ENCODE results near the gene DRD2.

DNA sequence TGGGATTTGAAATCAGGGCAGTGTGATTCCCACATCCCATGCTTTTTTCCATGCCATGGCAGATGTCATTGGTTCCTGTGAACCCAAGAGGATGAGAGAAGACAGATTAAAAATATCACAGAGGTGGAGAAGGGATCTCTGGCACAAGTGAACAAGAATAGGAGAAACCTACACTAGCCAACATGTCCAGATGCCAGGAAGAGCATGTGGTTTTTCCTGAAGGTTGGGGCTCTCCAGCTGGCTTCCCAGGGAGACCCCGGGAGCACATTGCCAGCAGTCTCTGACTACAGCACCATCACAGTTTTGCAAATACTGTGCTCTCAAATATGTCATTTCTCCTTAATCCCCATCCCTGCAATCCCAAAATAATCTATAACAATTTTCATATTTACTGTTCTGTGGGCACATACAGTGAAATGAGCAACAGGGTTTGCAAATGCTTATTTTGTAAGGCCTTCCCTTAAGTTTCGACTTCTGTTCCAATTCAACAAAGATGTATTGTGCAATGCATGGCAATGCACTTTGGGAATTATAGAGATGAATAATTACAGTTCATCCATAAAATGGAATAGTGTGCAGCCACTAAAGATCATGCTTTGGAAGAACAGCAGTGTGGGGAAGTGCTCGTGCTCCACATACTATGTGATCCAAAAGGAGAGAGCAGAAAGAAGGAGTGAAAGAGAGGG lies 82.8 kb downstream of the DRD2 start:
- TF ChIP-seq, protein P1, sequence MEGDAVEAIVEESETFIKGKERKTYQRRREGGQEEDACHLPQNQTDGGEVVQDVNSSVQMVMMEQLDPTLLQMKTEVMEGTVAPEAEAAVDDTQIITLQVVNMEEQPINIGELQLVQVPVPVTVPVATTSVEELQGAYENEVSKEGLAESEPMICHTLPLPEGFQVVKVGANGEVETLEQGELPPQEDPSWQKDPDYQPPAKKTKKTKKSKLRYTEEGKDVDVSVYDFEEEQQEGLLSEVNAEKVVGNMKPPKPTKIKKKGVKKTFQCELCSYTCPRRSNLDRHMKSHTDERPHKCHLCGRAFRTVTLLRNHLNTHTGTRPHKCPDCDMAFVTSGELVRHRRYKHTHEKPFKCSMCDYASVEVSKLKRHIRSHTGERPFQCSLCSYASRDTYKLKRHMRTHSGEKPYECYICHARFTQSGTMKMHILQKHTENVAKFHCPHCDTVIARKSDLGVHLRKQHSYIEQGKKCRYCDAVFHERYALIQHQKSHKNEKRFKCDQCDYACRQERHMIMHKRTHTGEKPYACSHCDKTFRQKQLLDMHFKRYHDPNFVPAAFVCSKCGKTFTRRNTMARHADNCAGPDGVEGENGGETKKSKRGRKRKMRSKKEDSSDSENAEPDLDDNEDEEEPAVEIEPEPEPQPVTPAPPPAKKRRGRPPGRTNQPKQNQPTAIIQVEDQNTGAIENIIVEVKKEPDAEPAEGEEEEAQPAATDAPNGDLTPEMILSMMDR (IDR thresholded peaks at IDR 0.05; ENCODE audit: borderline replicate concordance, extremely low read depth, low read length, poor library complexity, severe bottlenecking) = no peak
- no peak for TF ChIP-seq EZH2 (IDR thresholded peaks at IDR 0.05; ENCODE audit: borderline replicate concordance, low read depth, low read length, severe bottlenecking)

Data from DND-41 (cell line).